ENCODE results near the gene CORO7.

GRCh38 chr16:4365014-4365406 lies 51.4 kb downstream of the CORO7 start:
- no peak for TF ChIP-seq CTCF (IDR thresholded peaks at IDR 0.05)
- no peak for TF ChIP-seq EP300 (IDR thresholded peaks at IDR 0.05)
- no peak for TF ChIP-seq POLR2A (IDR thresholded peaks at IDR 0.05)

All from gastroesophageal sphincter (tissue), 3 donors.